SU-DHL-6 (cell line): ENCODE data around the gene KCTD16.

Experiments
- EZH2phosphoT487 ChIP-seq: fragments of 200-600 bp; sonication (generic), shearing (Covaris generic); conservative IDR thresholded peaks from 2 replicates; pipeline ENCODE4 v1.6.1; 2018; ENCODE audit warnings: mild to moderate bottlenecking, antibody characterized with exemption, low read length, moderate library complexity, mixed read lengths
- TF ChIP-seq, protein P1 (sequence below): fragments of 200-600 bp; sonication (generic); IDR thresholded peaks from one replicate; pipeline ENCODE4 v1.5.1; 2017; ENCODE audit warnings: antibody characterized with exemption, mild to moderate bottlenecking, low read length, moderate library complexity; ENCODE audit not compliant: insufficient read depth, poor library complexity, severe bottlenecking

DNA sequence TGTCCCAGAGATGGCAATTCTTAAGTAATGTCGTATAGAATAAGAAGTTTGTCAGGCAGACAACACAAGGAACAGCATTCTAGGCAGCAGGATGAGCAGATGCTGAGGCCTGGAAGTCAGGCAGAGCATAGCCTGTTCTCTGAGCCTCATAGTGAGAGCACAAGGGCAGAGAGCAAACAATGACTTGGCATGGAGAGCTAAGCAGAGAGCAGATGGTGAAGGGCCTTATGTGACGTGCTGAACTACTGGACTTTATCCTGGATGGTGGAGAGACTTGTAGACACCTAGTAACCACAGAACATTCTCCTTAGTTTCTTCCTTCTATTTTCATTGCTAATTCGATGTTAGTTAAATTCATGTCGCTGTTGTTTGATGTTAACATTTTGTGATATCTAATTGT lies 60.1 kb downstream of the KCTD16 start:
- TF ChIP-seq, protein P1, sequence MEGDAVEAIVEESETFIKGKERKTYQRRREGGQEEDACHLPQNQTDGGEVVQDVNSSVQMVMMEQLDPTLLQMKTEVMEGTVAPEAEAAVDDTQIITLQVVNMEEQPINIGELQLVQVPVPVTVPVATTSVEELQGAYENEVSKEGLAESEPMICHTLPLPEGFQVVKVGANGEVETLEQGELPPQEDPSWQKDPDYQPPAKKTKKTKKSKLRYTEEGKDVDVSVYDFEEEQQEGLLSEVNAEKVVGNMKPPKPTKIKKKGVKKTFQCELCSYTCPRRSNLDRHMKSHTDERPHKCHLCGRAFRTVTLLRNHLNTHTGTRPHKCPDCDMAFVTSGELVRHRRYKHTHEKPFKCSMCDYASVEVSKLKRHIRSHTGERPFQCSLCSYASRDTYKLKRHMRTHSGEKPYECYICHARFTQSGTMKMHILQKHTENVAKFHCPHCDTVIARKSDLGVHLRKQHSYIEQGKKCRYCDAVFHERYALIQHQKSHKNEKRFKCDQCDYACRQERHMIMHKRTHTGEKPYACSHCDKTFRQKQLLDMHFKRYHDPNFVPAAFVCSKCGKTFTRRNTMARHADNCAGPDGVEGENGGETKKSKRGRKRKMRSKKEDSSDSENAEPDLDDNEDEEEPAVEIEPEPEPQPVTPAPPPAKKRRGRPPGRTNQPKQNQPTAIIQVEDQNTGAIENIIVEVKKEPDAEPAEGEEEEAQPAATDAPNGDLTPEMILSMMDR, result no peak
- no peak for TF ChIP-seq EZH2phosphoT487
